Loucy (cell line): Measurements from ENCODE around the gene ZCWPW1.
"Not testable (repeated sequence)": the region's sequence is repeated elsewhere in the genome, so short reads cannot be mapped to it uniquely, and the experiment has no call there.

Source experiments
- EZH2phosphoT487 ChIP-seq: fragments of 200-600 bp; IDR thresholded peaks from 2 replicates; pipeline ENCODE4 v1.6.1; 2018; ENCODE audit warnings: antibody characterized with exemption, mild to moderate bottlenecking, moderate library complexity, borderline replicate concordance
- TF ChIP-seq, protein P1 (sequence below): fragments of 200-600 bp; sonication (generic); conservative IDR thresholded peaks from 2 replicates; pipeline ENCODE4 v1.5.1; 2014; ENCODE audit warnings: mild to moderate bottlenecking, antibody characterized with exemption, low read length

DNA sequence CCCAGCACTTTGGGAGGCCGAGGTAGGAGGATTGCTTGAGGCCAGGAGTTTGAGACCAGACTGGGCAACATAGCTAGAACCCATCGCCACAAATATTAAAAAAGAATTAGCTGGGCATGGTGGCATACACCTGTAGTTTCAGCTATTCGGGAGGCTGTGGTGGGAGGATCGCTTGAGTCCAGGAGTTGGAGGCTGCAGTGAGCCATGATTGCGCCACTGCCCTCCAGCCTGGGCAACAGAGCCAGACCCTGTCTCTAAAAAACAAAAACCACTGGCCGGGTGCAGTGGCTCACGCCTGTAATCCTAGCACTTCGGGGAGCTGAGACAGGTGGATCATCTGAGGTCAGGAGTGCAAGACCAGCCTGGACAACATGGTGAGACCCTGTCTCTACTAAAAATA, 25.4 kb upstream of the ZCWPW1 start:
- TF ChIP-seq, protein P1, sequence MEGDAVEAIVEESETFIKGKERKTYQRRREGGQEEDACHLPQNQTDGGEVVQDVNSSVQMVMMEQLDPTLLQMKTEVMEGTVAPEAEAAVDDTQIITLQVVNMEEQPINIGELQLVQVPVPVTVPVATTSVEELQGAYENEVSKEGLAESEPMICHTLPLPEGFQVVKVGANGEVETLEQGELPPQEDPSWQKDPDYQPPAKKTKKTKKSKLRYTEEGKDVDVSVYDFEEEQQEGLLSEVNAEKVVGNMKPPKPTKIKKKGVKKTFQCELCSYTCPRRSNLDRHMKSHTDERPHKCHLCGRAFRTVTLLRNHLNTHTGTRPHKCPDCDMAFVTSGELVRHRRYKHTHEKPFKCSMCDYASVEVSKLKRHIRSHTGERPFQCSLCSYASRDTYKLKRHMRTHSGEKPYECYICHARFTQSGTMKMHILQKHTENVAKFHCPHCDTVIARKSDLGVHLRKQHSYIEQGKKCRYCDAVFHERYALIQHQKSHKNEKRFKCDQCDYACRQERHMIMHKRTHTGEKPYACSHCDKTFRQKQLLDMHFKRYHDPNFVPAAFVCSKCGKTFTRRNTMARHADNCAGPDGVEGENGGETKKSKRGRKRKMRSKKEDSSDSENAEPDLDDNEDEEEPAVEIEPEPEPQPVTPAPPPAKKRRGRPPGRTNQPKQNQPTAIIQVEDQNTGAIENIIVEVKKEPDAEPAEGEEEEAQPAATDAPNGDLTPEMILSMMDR = not testable (repeated sequence)
- TF ChIP-seq EZH2phosphoT487 = not testable (repeated sequence)
